ENCODE data around the gene BOK.
A peak's percentile ranks its signal among the peaks of the same experiment; 100 is the strongest.
"Not testable (repeated sequence)": the region's sequence is repeated elsewhere in the genome, so short reads cannot be mapped to it uniquely, and the experiment has no call there.

BOK gene

DNA sequence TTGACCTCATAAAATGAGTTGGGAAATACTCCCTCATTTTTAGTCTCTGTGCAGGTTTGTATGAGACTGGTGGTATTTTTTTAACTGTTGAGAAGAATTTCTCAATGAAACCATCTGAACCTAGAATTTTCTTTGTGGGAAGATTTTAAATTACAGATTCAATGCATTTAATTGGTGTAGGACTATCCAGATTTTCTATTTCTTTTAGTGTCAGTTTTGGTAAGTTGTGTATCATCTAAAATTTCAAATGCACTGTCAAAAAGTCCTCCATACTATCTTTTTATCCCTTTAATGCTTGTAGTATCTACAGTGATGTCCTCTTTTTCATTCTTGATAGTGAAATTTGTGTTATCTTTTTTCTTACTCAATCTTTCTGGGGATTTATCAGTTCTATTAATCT lies 1.8 kb upstream of the BOK start:
- no peak for DNase-seq (ENCODE audit: low spot score)

GRCh38 chr2:241559323-241560161 lies 997 bp downstream of the BOK start:
- DNase-seq (ENCODE audit: low spot score): peak; percentile 94

DNA sequence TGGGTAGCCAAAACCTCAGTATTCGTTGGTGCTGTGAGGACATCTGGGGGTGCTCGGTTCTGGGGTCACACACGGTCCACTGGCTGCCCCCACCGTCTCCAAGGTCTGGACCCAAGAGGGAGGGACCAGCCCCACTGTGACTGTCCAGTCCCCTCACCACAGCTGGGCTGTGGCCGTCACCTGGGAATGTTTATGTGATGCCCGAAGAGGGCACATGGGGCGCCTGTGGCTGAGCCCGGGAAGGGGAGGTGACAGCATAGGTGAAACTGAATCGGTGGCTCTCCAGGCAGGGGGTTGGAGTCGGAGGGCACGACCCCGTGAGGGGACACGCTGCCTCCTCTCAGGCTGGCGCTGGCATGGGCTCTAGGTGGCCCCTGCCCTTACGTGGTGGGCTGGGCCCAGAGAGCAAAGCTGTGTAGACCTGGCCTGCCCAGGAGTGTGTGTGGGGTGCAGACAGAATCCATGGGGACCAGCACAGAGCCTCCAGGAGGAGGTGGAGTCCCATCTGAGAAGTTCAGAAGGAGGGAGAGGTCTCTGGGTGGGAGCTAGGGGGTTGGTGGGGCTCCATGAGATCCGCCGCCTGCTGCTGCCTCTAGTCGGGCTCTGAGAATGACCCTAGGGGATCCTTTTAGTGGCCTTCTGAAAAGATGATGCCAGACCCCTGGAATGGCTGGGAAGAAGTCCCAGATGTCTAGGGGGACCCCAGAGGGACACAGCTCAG lies 1.8 kb downstream of the BOK start:
- no peak for DNase-seq (ENCODE audit: low spot score)

- peak; percentile 30 for DNase-seq (ENCODE audit: low spot score)
Observed at GRCh38 chr2:241560883-241561474, 2.4 kb downstream of the BOK start.

DNA sequence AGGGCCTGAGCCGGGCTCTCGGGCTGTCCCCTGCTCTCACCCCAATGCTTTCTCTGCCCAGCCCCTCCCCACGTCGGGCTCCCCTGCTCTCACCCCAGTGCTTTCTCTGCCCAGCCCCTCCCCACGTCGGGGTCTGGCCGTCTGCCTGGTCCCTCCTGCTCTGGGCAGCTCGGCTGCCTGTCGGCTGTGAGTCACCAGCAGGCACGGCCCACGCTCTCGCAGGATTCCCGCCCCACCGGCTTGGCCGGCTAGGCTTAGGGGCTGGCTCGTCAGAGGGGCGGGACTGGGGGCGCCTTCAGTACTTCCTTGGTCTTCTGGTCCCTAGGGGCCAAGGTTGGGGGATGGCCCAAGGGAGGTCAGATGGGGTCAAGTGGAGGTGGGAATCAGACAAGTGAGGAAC lies 3.3 kb downstream of the BOK start:
- DNase-seq (ENCODE audit: low spot score): peak; percentile 67

DNA sequence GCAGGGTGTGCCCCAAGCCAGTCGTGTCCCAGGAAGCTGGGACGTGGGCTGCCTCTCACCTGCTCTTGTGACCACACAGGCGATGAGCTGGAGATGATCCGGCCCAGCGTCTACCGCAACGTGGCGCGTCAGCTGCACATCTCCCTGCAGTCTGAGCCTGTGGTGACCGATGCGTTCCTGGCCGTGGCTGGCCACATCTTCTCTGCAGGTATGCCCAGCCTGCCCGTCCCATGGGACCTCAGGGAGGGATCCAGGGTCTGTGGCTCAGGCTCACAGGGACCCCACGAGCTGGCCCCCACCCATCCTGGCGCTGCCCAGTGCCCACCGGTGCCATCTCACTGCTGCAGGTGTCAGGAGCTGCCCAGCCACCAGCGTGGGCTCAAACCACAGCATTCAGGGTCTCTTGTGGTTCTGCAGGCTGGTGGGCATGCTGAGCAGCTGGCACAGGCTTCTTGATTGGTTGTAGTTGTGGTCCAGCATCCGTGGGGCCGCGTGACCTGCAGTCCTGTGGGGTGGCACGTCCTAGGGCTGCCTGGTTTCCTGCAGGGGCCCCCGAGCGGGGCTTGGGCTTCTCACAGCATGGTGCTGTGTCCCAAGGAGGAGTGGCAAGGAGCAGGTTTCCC lies 3.8 kb downstream of the BOK start:
- no peak for DNase-seq (ENCODE audit: low spot score)

- no peak for DNase-seq (ENCODE audit: low spot score)
Observed at GRCh38 chr2:241563031-241563507, 4.5 kb downstream of the BOK start.

GRCh38 chr2:241563571-241563980 lies 5.0 kb downstream of the BOK start:
- no peak for DNase-seq (ENCODE audit: low spot score)

DNA sequence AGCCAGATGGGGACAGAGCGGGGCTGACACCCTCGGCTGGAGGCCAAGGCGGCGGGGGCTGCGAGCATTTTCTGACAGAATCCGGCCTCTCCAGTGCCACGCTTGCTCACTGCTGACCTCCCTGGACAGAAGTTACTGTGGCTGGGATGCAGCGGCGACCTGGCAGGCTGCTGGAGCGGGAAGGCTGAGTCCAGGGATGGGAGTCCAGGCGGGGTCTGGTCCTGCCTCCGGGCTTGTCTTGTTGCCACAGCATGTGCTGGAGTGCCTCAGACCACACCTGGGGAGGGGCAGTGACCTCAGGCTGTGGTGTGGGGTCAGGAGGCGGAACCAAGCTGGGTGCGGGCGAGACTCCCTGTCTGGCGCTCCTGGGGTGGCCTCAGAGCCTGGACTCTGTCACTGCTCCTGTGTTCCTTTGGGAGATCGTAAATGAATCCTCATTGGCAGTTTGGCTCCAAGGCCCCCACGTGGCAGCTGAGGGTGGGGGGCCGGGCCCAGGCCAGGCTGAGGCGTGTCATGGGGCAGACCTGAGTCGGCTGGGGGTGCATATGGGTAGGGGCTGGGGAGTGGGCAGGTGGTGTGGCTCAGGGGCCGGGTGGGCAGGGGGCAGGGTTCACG lies 5.5 kb downstream of the BOK start:
- no peak for DNase-seq (ENCODE audit: low spot score)

DNA sequence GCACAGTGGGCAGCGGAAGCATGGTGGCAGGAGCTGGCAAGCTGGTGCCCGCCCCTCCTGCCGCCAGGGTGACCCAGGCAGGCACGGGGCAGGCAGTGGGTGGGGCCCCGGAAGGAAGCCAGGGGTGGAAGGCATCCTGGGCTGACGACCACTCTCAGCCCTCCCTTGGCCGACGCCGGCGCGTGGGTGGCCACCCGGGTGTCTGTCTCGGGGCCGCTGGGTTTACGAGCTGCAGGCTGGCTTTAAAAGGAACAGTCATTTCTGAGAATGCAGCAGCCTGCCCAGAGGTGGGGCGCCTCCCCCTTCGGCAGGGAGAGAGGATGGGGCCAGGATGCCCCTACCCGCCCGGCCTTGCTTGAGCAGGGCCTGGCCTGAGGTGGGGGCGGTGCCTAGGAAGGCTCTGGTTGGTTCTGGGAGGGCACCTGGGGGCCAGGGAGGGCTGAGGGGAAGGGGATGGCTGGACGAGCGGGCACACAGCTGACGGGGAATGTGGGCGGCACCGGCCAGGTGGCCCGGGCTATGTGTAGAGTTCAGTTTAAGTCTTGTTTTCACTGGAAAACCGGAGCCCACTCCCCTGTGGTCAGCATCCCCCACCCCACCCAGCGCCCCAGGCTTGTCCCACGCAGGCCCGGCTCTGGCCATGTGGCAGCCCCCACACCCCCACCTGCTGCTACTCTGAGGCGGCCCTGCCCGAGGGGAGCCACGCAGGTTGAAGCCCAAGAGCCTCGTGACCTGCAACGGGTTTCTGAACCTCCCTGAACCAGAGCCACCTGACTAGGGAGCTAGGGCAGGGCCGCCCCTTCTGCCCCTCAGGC lies 6.3 kb downstream of the BOK start:
- no peak for DNase-seq (ENCODE audit: low spot score)

GRCh38 chr2:241565411-241565810 lies 6.9 kb downstream of the BOK start:
- DNase-seq (ENCODE audit: low spot score): no peak

DNA sequence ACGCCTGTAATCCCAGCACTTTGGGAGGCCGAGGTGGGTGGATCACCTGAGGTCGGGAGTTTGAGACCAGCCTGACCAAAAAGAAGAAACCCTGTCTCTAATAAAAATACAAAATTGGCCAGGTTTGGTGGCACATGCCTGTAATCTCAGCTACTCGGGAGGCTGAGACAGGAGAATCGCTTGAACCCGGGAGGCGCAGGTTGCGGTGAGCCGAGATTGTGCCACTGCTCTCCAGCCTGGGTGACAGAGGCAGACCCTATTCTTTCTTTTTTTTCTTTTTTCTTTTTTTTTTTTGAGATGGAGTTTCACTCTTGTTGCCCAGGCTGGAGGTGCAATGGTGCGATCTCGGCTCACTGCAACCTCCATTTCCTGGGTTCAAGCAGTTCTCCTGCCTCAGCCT lies 7.5 kb downstream of the BOK start:
- DNase-seq (ENCODE audit: low spot score): not testable (repeated sequence)

- DNase-seq (ENCODE audit: low spot score): no peak
Observed at GRCh38 chr2:241566468-241566867, 7.9 kb downstream of the BOK start.

- DNase-seq (ENCODE audit: low spot score): not testable (repeated sequence)
Observed at GRCh38 chr2:241567266-241567665, 8.7 kb downstream of the BOK start.

GRCh38 chr2:241567776-241568175 lies 9.2 kb downstream of the BOK start:
- no peak for DNase-seq (ENCODE audit: low spot score)

DNA sequence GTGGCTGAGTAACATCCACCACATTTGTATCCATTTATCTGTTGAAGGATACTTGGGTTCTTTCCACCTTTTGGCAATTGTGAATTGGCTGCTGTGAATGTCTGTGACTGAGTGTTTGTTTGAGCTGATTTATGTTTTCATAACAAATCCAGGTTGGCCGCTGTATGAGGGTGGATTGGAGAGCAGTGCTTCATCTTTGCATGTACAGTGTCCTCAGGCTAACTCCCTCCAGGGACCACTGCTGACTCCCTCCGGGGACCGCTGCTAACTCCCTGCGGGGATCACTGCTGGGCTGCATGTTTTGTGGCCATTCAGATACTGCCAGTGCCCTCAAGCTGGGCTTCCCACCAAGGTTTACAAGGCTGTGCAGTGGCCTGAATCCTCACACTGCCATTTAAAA lies 10.2 kb downstream of the BOK start:
- DNase-seq (ENCODE audit: low spot score): no peak

DNA sequence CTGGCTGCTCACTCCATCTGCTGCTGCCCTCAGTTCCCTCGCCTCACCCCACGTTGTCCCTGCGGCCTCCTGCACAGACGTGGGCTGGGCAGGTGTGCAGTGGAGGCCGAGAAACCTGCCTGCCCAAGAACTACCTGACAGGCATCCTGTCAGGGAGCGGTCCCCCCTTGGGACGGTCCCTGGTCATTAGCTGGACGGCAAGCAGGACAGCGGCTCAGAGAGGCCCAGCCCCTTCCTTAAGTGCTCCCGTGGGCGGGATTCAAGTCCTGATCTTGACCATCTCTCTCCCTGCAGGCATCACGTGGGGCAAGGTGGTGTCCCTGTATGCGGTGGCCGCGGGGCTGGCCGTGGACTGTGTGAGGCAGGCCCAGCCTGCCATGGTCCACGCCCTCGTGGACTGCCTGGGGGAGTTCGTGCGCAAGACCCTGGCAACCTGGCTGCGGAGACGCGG lies 11.3 kb downstream of the BOK start:
- no peak for DNase-seq (ENCODE audit: low spot score)

DNA sequence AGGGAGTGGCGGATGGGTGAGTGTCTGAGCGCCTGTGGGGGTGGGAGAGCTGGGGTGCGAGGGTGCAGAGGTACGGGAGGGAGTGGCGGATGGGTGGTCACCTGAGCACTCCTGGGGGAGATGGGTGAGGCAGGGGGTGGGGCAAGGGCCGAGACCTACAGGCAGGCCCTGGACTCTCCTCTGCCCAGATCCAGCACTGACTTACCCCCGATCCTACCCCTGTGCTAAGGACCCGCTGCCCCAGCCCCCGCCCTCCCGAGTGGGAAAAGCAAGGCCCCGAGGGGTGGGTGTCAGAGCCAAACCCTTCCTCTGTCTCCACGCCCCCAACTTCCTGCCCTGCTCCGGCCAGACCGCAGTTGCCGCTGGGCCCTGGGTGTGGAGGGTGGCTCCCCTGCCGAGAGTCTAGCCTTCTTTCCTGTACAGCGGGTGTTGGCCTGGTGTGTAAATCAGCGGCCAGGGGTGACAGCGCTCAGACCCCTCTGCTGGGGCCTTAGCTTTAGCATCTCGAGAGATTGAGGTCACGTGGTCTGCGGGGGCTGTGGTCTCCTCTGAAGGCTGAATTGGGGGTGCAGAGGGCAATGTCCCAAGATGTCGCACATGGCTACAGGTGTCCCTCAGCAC lies 12.5 kb downstream of the BOK start:
- no peak for DNase-seq (ENCODE audit: low spot score)

- no peak for DNase-seq (ENCODE audit: low spot score)
Observed at GRCh38 chr2:241571821-241572620, 13.5 kb downstream of the BOK start.
